ENCODE data around the gene ATXN2.
"Not testable (repeated sequence)": the region's sequence is repeated elsewhere in the genome, so short reads cannot be mapped to it uniquely, and the experiment has no call there.

Gene ATXN2

GRCh38 chr12:111413442-111414086, 185.6 kb downstream of the ATXN2 start:
- DNase-seq = peak; percentile 59 to 91

GRCh38 chr12:111412830-111413441, 186.2 kb downstream of the ATXN2 start:
- DNase-seq = no peak

- DNase-seq = no peak
These were observed 186.9 kb downstream of the ATXN2 start for GRCh38 chr12:111412007-111412829.

GRCh38 chr12:111411185-111411764, 187.8 kb downstream of the ATXN2 start:
- no peak for DNase-seq

GRCh38 chr12:111410431-111411184, 188.5 kb downstream of the ATXN2 start:
- no peak for DNase-seq

- peak in 1 of 2 donors; percentile 49 for DNase-seq
These were observed 189.2 kb downstream of the ATXN2 start for GRCh38 chr12:111409780-111410430.

GRCh38 chr12:111409403-111409779, 189.7 kb downstream of the ATXN2 start:
- DNase-seq = no peak

GRCh38 chr12:111408686-111409402, 190.3 kb downstream of the ATXN2 start:
- DNase-seq = no peak

GRCh38 chr12:111408116-111408440, 191.0 kb downstream of the ATXN2 start:
- DNase-seq = peak; percentile 91 to 93

GRCh38 chr12:111407377-111408115, 191.6 kb downstream of the ATXN2 start:
- DNase-seq = no peak

GRCh38 chr12:111406474-111407376, 192.4 kb downstream of the ATXN2 start:
- DNase-seq = peak; percentile 56 to 76

GRCh38 chr12:111405859-111406473, 193.1 kb downstream of the ATXN2 start, which contains the start of gene SH2B3:
Gene SH2B3 (plus strand): TSS chr12:111405923. CDS start chr12:111418146, 12,223 bp downstream.
- DNase-seq = no peak

GRCh38 chr12:111405149-111405858, 193.8 kb downstream of the ATXN2 start:
- peak; percentile 95 to 98 for DNase-seq

GRCh38 chr12:111404362-111405148, 194.6 kb downstream of the ATXN2 start:
- DNase-seq = peak; percentile 70 to 84

GRCh38 chr12:111402490-111402824, 196.7 kb downstream of the ATXN2 start:
- not testable (repeated sequence) for DNase-seq

Data from inflammatory macrophage treated with lipopolysaccharide for 1 hour (primary cell).